ENCODE results near the gene PPP3CB.

PPP3CB gene

GRCh38 chr10:73495884-73496674 is at the start of gene PPP3CB:
PPP3CB (minus strand) TSS chr10:73496024; CDS start chr10:73495889, 135 bp downstream.
- TF ChIP-seq CTCF (IDR thresholded peaks at IDR 0.05), result no peak

- TF ChIP-seq CTCF (IDR thresholded peaks at IDR 0.05), result no peak
Observed at GRCh38 chr10:73545357-73545756, 49.5 kb upstream of the PPP3CB start.

- TF ChIP-seq CTCF (IDR thresholded peaks at IDR 0.05), result no peak
Observed at GRCh38 chr10:73537709-73538108, 41.9 kb upstream of the PPP3CB start.

- TF ChIP-seq CTCF (IDR thresholded peaks at IDR 0.05), result no peak
Observed at GRCh38 chr10:73537288-73537687, 41.5 kb upstream of the PPP3CB start.

- TF ChIP-seq CTCF (IDR thresholded peaks at IDR 0.05), result no peak
Observed at GRCh38 chr10:73534857-73535256, 39.0 kb upstream of the PPP3CB start.

GRCh38 chr10:73529089-73529832 is 33.4 kb upstream of the PPP3CB start:
- TF ChIP-seq CTCF (IDR thresholded peaks at IDR 0.05), result peak; percentile 75

- TF ChIP-seq CTCF (IDR thresholded peaks at IDR 0.05), result no peak
Observed at GRCh38 chr10:73522263-73522662, 26.4 kb upstream of the PPP3CB start.
